Germinal center (tissue), 1 donor: ENCODE data around the gene KRT26.
A peak's percentile ranks its signal among the peaks of the same experiment; 100 is the strongest.
"Not testable (repeated sequence)": the region's sequence is repeated elsewhere in the genome, so short reads cannot be mapped to it uniquely, and the experiment has no call there.

ENCODE experiments used
- DNase-seq: peaks from one replicate; pipeline ENCODE4 v3.0.0; 2012; ENCODE audit warnings: mixed read lengths, low spot score

Gene KRT26, protein sequence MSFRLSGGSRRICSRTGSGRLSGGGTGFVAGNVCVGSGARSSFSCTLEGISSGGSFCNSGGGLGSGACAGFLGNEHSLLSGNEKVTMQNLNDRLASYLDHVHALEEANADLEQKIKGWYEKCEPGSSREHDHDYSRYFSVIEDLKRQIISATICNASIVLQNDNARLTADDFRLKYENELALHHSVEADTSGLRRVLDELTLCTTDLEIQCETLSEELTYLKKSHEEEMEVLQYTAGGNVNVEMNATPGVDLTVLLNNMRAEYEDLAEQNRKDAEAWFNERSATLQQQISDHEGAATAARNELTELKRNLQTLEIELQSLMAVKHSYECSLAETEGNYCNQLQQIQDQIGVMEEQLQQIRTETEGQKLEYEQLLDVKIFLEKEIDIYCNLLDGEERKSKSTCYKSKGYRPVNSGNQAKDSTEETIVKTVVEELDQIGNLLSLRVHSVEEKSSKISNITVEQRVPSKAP

GRCh38 chr17:40772101-40772500 lies at the start of gene KRT26:
KRT26 (minus strand) TSS chr17:40772201; CDS start chr17:40772113, 88 bp downstream.
- DNase-seq: no peak

- DNase-seq: no peak
These were observed 49.5 kb upstream of the KRT26 start for GRCh38 chr17:40821536-40821935.

DNA sequence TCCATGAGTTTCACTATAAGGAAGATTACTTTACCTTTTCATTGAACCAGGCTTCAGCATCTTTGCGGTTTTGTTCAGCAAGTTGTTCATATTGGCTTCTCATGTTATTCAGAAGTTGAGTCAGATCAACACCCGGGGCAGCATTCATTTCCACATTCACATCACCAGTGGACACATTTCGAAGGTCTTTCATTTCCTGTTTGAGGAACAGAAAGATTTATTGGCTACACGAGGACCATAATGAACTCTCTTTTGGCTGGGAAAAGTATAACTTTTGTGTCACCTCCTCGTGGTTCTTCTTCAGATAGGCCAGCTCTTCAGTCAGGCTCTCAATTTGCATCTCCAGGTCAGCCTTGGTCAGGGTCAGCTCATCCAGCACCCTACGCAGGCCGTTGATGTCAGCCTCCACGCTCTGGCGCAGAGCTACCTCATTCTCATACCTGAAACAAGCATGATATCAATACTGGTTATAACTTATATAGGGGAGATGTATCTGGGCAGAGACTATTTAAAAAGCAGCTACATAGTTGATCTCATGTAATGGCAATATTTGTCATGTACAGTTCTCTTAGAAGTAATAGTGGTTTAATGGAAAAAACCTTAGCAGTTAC lies 48.3 kb upstream of the KRT26 start:
- no peak for DNase-seq

DNA sequence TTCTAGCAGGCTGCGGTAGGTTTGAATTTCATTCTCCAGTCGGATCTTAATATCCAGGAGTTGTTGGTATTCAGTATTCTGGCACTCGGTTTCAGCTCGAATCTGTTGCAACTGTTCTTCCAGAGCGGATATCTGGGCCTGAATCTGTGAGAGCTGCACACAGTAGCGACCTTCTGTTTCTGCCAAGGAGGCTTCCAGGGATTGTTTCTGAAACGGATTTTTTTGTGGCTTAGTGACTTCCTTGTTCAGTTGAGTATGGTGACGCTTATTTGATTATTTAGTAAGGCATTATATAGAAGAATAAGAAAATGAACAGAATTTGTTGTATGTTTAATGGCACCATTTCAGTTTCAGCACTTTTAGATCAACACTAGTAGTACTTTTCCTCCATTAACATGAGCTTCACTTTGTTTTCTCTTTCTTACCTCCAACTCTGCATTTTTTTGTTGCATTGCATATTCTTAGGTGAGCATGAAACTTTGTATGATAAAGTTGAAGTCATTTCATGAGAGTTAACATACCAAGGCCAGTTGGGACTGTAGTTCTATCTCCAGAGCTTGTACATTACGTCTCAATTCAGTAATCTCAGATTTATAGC lies 47.6 kb upstream of the KRT26 start:
- DNase-seq: no peak

- DNase-seq: peak; percentile 79
These were observed 46.9 kb upstream of the KRT26 start for GRCh38 chr17:40818733-40819527.

GRCh38 chr17:40818343-40818732 lies 46.3 kb upstream of the KRT26 start:
- DNase-seq: no peak

DNA sequence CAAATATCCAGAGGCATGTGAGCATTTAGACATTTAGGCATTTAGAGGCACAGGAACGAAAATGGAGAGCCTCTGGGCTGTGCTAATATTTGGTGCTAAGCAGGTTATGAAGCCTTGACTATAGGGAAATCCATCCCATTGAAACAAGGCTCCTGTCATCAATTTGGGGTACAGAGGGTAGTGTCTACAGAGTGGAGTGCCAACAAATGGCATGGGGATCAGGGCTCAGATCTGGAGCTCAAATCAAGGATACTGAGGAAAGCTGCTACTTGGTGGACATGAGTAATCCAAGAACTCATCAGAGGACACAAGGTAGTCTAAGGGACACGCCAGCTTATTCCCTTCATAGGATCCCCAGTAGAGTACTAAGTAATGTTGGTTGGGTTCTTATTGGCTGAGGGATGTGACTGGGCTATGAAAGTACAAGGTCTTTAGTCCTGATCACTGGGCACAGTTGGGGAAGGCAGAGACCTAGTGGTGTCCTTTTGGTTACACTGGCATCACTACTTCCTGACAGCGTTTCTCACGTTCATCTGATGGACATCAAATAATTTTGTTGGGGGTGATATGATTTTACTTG lies 45.2 kb upstream of the KRT26 start:
- no peak for DNase-seq

GRCh38 chr17:40816569-40816968 lies 44.6 kb upstream of the KRT26 start:
- no peak for DNase-seq

GRCh38 chr17:40815381-40815780 lies 43.4 kb upstream of the KRT26 start:
- no peak for DNase-seq

- not testable (repeated sequence) for DNase-seq
These were observed 42.7 kb upstream of the KRT26 start for GRCh38 chr17:40814657-40815056.

- no peak for DNase-seq
These were observed 41.8 kb upstream of the KRT26 start for GRCh38 chr17:40813804-40814203.

- no peak for DNase-seq
These were observed 40.6 kb upstream of the KRT26 start for GRCh38 chr17:40812639-40813038.

DNA sequence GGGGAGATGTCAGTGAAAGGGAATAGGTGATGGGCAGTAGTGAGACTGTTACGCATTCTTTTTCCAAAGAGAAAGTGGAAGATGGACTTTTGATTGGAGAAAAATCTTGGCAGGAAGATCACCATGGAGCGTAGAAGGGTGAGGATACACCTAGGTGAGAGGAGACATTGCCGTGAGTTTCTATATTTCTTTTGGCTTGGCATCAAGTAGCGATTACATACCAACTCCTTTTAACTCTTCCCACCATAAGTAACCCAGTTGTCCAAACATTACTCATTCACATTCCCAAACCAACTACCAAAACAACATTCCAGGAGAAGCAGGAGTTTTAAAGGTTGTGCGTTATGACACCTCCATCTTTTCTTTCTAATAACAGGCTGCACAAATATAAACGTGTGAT lies 38.5 kb upstream of the KRT26 start:
- no peak for DNase-seq

GRCh38 chr17:40809721-40810421 lies 37.9 kb upstream of the KRT26 start:
- no peak for DNase-seq

GRCh38 chr17:40806131-40806530 lies 34.1 kb upstream of the KRT26 start:
- DNase-seq: no peak

DNA sequence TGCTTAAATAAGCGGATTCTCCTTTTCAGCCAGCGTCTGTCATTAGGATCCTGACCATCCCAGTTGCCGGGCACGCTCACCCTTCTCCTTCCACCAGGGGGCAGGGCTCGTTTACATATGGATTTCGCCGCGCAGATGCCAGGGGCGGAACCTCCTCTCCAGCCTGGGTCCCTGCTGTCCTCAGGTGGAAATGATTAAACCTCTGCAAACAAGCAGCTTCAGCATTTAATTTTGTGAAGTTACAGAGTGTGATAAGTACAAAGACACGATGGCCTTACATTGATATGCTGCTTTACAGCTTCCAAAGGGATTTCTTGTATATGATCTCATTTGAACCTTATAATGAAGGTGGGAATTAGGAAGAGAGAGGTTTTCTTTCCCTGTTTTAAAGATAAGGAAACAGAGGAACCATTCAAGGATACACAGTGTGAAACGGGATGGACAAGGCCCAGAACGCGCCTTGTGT lies 31.6 kb upstream of the KRT26 start:
- peak; percentile 77 for DNase-seq

DNA sequence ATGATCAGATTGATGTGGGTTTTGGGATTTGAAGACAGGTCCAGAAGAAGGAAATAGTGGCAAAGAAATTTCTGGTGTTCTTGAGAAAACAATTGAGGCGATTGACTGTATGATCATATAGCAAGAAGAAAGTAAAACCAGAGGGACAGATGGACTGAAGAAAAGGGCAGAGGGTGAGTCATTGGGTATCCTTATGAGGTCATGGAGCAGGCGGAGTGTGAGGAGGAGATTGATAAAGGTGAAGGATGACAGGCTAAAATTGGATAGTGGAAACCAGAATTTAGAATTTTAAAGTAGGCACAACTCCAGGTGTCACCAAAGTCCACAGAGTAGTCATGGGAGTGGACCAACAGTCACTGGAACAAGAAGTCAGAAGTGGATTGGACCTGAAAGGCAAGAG lies 29.2 kb upstream of the KRT26 start:
- no peak for DNase-seq

DNA sequence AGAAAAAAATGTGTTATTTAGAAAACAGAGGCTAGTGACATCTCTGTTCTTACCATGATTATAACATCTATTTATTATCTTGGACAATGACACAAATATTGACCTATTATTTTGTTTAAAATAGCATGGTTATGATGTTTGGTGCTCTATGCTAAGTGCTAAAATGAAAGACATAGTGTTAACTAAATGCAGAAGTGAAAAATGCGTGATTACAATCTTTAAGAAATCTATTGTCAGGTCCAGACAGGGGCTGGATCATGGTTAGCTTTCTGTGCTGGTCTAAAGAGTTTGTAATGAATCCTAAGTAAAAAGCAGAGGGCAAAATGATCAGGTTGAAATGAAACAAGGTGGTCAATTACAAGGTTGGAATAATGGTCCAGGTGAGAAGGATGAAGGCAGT lies 28.4 kb upstream of the KRT26 start:
- DNase-seq: no peak

DNA sequence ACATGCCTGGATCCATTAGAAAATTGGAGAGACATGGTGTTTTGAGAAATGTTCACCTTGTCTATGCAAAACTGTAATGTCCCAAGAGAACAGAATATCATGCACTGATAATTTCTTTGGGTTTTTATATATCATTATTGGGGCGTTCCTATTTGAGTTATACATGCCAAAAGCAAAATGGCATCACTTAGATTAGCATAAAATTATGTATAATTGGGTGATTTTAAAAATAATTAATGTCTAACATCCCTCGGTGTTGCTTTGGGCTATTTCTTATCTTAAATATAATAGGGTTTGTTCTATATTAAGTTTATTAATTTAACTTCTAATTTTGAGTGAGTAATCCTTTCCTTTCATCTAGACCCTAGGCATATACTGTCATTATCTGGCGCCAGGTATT lies 27.9 kb upstream of the KRT26 start, which contains the start of gene KRT28:
KRT28 (minus strand) TSS at position 101 of the 400 bp plus-strand sequence; CDS start at position 35, 66 bp downstream.
- DNase-seq: no peak

GRCh38 chr17:40796846-40797245 lies 24.8 kb upstream of the KRT26 start:
- DNase-seq: no peak

GRCh38 chr17:40795019-40795667 lies 23.1 kb upstream of the KRT26 start:
- DNase-seq: no peak
